A549 treated with CpdA at 1 μM for 4 hours (cell line): ENCODE results near the gene CZIB. TPM values are rescaled to one million over a fixed set of nuclear protein-coding genes. Genes with fewer than 3 reads are reported as not detected.

Experiments
- total RNA-seq: library from RNA; stranded (reverse); fragments of 200-300 nt; extraction: Qiagen RNA extraction; gene quantifications from 5 replicates; pipeline ENCODE4 v1.2.3, GENCODE V29; 2022; ENCODE audit warnings: low read depth

Gene CZIB
- total RNA-seq = 26.2 to 32.3 TPM (median 29.8 TPM) in 5 replicates

GRCh38 chr1:53220171-53220961 lies at the start of gene CZIB:
Gene CZIB (minus strand): TSS chr1:53220634. CDS start chr1:53220575, 59 bp downstream.

GRCh38 chr1:53238197-53239155 lies 18.0 kb upstream of the CZIB start, which contains the start of gene MAGOH:
Gene MAGOH (minus strand): TSS chr1:53238518. CDS start chr1:53238448, 70 bp downstream.

DNA sequence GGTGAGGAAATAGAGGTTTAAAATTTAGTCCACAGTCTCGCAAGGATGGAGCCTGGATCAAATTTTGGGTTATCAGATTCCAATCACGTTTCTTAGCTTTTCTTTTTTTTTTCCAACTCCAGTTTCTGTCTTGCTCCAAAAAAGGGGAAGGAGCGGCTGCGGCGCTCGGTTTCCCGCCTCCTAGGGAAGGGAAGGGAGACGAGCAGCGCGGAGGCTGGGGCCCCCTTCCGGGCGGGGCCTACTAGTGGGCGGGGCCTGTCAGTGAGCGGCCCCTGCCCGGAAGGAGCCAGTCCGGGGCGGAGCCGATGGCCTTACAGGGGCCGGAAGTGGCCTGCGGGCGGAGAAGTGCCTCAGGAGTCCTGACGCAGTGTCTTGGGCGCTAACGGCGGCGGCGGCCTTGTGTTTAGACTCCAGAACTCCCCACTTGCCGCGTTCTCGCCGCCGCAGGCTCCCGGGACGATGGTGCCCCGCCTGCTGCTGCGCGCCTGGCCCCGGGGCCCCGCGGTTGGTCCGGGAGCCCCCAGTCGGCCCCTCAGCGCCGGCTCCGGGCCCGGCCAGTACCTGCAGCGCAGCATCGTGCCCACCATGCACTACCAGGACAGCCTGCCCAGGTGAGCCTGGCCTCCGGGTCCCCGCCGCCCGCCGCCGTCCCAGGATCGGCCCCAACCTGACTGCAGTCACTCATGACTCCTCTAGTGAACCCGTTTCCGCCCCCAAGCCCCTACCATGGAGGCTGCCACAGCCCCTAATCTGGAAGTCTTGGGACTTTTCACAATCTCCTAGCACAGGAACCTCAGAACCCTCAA lies 23.7 kb downstream of the CZIB start, which contains the start of gene CPT2:
CPT2 (plus strand) TSS at position 340 of the 806 bp plus-strand sequence; CDS start at position 460, 120 bp downstream.

Other genes with a start within 250 kb of the CZIB start
- gene PODN, start 158.4 kb downstream of the CZIB start, total RNA-seq = 0.02 TPM in 1 of 5 replicates, not detected in the others
- gene SLC1A7, start 78.0 kb downstream of the CZIB start, total RNA-seq = 0.02 to 0.06 TPM in 2 of 5 replicates, not detected in the others
- 7.6 to 10.0 TPM (median 8.9 TPM) in 5 replicates for gene CPT2, start 23.8 kb downstream of the CZIB start, total RNA-seq
- 64.2 to 92.5 TPM (median 70.2 TPM) in 5 replicates for gene MAGOH, start 17.9 kb upstream of the CZIB start, total RNA-seq
- gene LRP8, start 107.4 kb upstream of the CZIB start, total RNA-seq = 37.8 to 49.7 TPM (median 46.0 TPM) in 5 replicates
- not detected in 5 replicates for gene DMRTB1, start 238.8 kb upstream of the CZIB start, total RNA-seq